ENCODE measurements around the gene HMGN5.

GRCh38 chrX:81120936-81121371, 80.8 kb downstream of the HMGN5 start:
- TF ChIP-seq CTCF (IDR thresholded peaks at IDR 0.05 in 8 of 11, conservative IDR thresholded peaks at IDR 0.05 in 3 of 11) (peak in 9 of 11 experiments; percentile 30 to 58 (median 51)), POLR2AphosphoS5 (IDR thresholded peaks at IDR 0.05) (no peak), POLR2A (IDR thresholded peaks at IDR 0.05) (no peak)
